CD14-positive monocyte (primary cell): ENCODE data around the gene TSPAN31. TPM values are rescaled to one million over a fixed set of nuclear protein-coding genes. Genes with fewer than 3 reads are reported as not detected.
A peak's percentile ranks its signal among the peaks of the same experiment; 100 is the strongest.

Experiments used
- DNase-seq, 3 donors: peaks; one replicate each; pipeline ENCODE4 v3.0.0-alpha.2; 2011 to 2022
- H2AFZ ChIP-seq: 2 replicates; pipeline ENCODE4 v1.6.0; 2012; ENCODE audit warnings: mild to moderate bottlenecking, low read depth, low read length, inconsistent platforms; ENCODE audit not compliant: insufficient read depth, poor library complexity, severe bottlenecking
- H3K27ac ChIP-seq, 2 donors: 1 replicate in 1 of 2; 2 replicates in 1 of 2; pipeline ENCODE4 v1.5.1; 2012 to 2013; ENCODE audit warnings: low read length in 2 of 2, control low read depth in 1 of 2, inconsistent platforms in 1 of 2, low read depth in 1 of 2, mild to moderate bottlenecking in 1 of 2
- H3K27me3 ChIP-seq, 2 donors: one replicate each; pipeline versions ENCODE4 v1.6.0 to v1.6.1; 2011 to 2013; ENCODE audit warnings: low read length in 2 of 2; ENCODE audit not compliant: control insufficient read depth in 2 of 2, insufficient read depth in 2 of 2
- H3K36me3 ChIP-seq, 2 donors: replicated peaks in 1 of 2; 1 replicate in 1 of 2; 2 replicates in 1 of 2; pipeline versions ENCODE4 v1.5.1 to v1.6.1; 2012 to 2013; ENCODE audit warnings: low read length in 2 of 2, control low read depth in 1 of 2, inconsistent platforms in 1 of 2, mild to moderate bottlenecking in 1 of 2; ENCODE audit not compliant: insufficient read depth in 2 of 2, control insufficient read depth in 1 of 2
- H3K4me1 ChIP-seq, 2 donors: 1 replicate in 1 of 2; 2 replicates in 1 of 2; pipeline versions ENCODE4 v1.5.1 to v1.6.1; 2012 to 2013; ENCODE audit warnings: low read length in 2 of 2, control low read depth in 1 of 2, inconsistent platforms in 1 of 2, mild to moderate bottlenecking in 1 of 2, moderate library complexity in 1 of 2; ENCODE audit not compliant: insufficient read depth in 2 of 2, control insufficient read depth in 1 of 2
- H3K4me2 ChIP-seq: replicated peaks from 2 replicates; pipeline ENCODE3; 2012; ENCODE audit warnings: low read length, moderate library complexity, mild to moderate bottlenecking; ENCODE audit not compliant: poor library complexity, severe bottlenecking; ENCODE audit errors: extremely low read depth
- H3K4me3 ChIP-seq, 3 experiments: fragments of 200-600 bp in 1 of 3; sonication (generic) in 1 of 3; replicated peaks in 1 of 3; 1 replicate in 2 of 3; 2 replicates in 1 of 3; pipeline ENCODE4 v1.5.1; 2011 to 2013; ENCODE audit warnings: low read length in 3 of 3, mild to moderate bottlenecking in 3 of 3, control low read depth in 2 of 3, low read depth in 2 of 3, inconsistent platforms in 1 of 3, moderate library complexity in 1 of 3
- H3K79me2 ChIP-seq: 2 replicates; pipeline ENCODE4 v1.6.0; 2012; ENCODE audit warnings: mild to moderate bottlenecking, control low read depth, inconsistent platforms, low read length, moderate library complexity; ENCODE audit not compliant: insufficient read depth
- H3K9ac ChIP-seq: 2 replicates; pipeline ENCODE4 v1.6.0; 2017; ENCODE audit warnings: low read length, mild to moderate bottlenecking; ENCODE audit not compliant: insufficient read depth, poor library complexity, severe bottlenecking
- H3K9me3 ChIP-seq, 2 donors: replicated peaks in 1 of 2; 1 replicate in 1 of 2; 2 replicates in 1 of 2; pipeline versions ENCODE4 v1.5.1 to v1.6.1; 2012 to 2013; ENCODE audit warnings: low read length in 2 of 2, control low read depth in 1 of 2; ENCODE audit not compliant: control insufficient read depth in 1 of 2, insufficient read depth in 1 of 2
- H4K20me1 ChIP-seq: 2 replicates; pipeline ENCODE4 v1.6.0; 2012; ENCODE audit warnings: mild to moderate bottlenecking, low read length, control low read depth, moderate library complexity; ENCODE audit not compliant: insufficient read depth
- H3K27ac Mint-ChIP-seq, 7 donors: one replicate each; pipeline ENCODE4 v1.8.0; 2020; ENCODE audit warnings: mild to moderate bottlenecking in 7 of 7, mixed read lengths in 7 of 7, moderate library complexity in 6 of 7, inconsistent platforms in 2 of 7
- H3K27me3 Mint-ChIP-seq, 3 donors: one replicate each; pipeline ENCODE4 v1.8.0; 2021 to 2022; ENCODE audit warnings: low read depth in 3 of 3, mild to moderate bottlenecking in 3 of 3, mixed read lengths in 3 of 3, moderate library complexity in 3 of 3, inconsistent platforms in 1 of 3
- H3K36me3 Mint-ChIP-seq, 2 donors: one replicate each; pipeline ENCODE4 v1.8.0; 2020; ENCODE audit warnings: mixed read lengths in 2 of 2, inconsistent platforms in 1 of 2, mild to moderate bottlenecking in 1 of 2
- H3K4me1 Mint-ChIP-seq: one replicate; pipeline ENCODE4 v1.8.0; 2020; ENCODE audit warnings: mild to moderate bottlenecking, mixed read lengths
- H3K4me3 Mint-ChIP-seq, 2 donors: one replicate each; pipeline ENCODE4 v1.8.0; 2020; ENCODE audit warnings: mild to moderate bottlenecking in 2 of 2, mixed read lengths in 2 of 2, moderate library complexity in 1 of 2
- H3K9me3 Mint-ChIP-seq, 7 donors: one replicate each; pipeline ENCODE4 v1.8.0; 2020 to 2022; ENCODE audit warnings: mixed read lengths in 7 of 7, mild to moderate bottlenecking in 6 of 7, moderate library complexity in 6 of 7, inconsistent platforms in 2 of 7
- CTCF ChIP-seq: fragments of 200-600 bp; IDR thresholded peaks from one replicate; pipeline ENCODE4 v1.8.0; 2022; ENCODE audit warnings: antibody characterized with exemption, mild to moderate bottlenecking
- WGBS: methylation state at CpG from one replicate; pipeline ENCODE4 v1.1.5; 2013; ENCODE audit warnings: missing lambda C conversion rate; ENCODE audit not compliant: insufficient coverage; 5-methylcytosine and 5-hydroxymethylcytosine counted together
- intact Hi-C, 2 donors: fragments of 100-400 bp; cut with micrococcal nuclease; formaldehyde crosslinking; loops; one replicate each; pipeline versions ENCODE4 v1.15.0 to v1.15.1; 2023
- polyA minus RNA-seq: library from RNA; depleted of rRNA, polyadenylated mRNA; stranded (reverse); fragments of >200 nt; gene quantifications from 2 replicates; pipeline ENCODE4 v1.2.3, GENCODE V29; 2012
- polyA plus RNA-seq, 3 donors: library from polyadenylated mRNA; depleted of rRNA in 1 of 3; unstranded in 2 of 3; stranded (reverse) in 1 of 3; fragments of 300-500 nt in 2 of 3; fragments of >200 nt in 1 of 3; fragmentation: Illumina TruSeq in 2 of 3; gene quantifications; 1 replicate in 2 of 3; 2 replicates in 1 of 3; pipeline ENCODE4 v1.2.3, GENCODE V29; 2012 to 2021
- total RNA-seq, 12 experiments: library from RNA in 1 of 12; stranded (reverse) in 1 of 12; fragments of 120-200 nt in 1 of 12; gene quantifications; one replicate each; pipeline ENCODE4 v1.2.4 and lab custom pipeline; 2013 to 2026; ENCODE audit warnings: mixed read lengths in 6 of 12, inconsistent platforms in 1 of 12

The TSPAN31 gene
- 25.8 TPM for total RNA-seq (2013)
- 10 to 100 TPM; 20.6 to 48.1 (median 43.0) TPM for polyA plus RNA-seq
- 10.8 and 12.6 TPM in 2 replicates for polyA minus RNA-seq
- 4.6 to 17.9 (median 13.2) reads per million in 11 experiments for total RNA-seq (lab: John Stamatoyannopoulos, UW)

- Mint-ChIP-seq H3K36me3 (peaks cover 17 to 33% of the 10 kb centered on the region in 2 donors), H3K4me1 (peaks cover 44% of the 10 kb centered on the region), H3K4me3 (peak within 1 kb of the TSS; percentile 89 to 93), H3K27ac (peak within 1 kb of the TSS; percentile 92 to 98 (median 96)), H3K9me3 (no peaks in the 10 kb centered on the region), H3K27me3 (peaks cover 0 to 1% (median 0%) of the 10 kb centered on the region in 3 donors)
- Histone ChIP-seq H3K4me3 (peak within 1 kb of the TSS; percentile 69 to 84 (median 81)), H2AFZ (peak within 1 kb of the TSS; percentile 79), H3K27me3 (no peaks in the 10 kb centered on the region), H3K4me2 (peak within 1 kb of the TSS; percentile 86), H4K20me1 (no peaks in the 10 kb centered on the region), H3K36me3 (peaks cover 14 to 33% of the 10 kb centered on the region in 2 donors), H3K9me3 (no peaks in the 10 kb centered on the region), H3K4me1 (peaks cover 40 to 45% of the 10 kb centered on the region in 2 donors), H3K79me2 (peaks cover 15% of the 10 kb centered on the region), H3K9ac (peak within 1 kb of the TSS; percentile 83), H3K27ac (peak within 1 kb of the TSS; percentile 78 to 89)
- peak; percentile 96 to 97 (median 97) for DNase-seq
- WGBS, result 0% methylated on average over 21 of the region's 29 CpGs
- no peak for TF ChIP-seq CTCF
- intact Hi-C loops, result loop anchor here in 1 of 2 donors (5.0 to 10.0 kb wide), 2 partner anchors 53 to 190 kb away; partner anchors contain the start of gene OS9
Measured at GRCh38 chr12:57744777-57745484, at the start of gene TSPAN31. Gene TSPAN31, plus strand, starts transcription at chr12:57745039. Its CDS starts 116 bp downstream, at chr12:57745155.

GRCh38 chr12:57695770-57696432 lies 48.9 kb upstream of the TSPAN31 start:
- peaks cover 44% of the 10 kb centered on the region for H4K20me1 ChIP-seq
- H3K27ac ChIP-seq, result no peak overlapping the region
- no peaks in the 10 kb centered on the region for H3K27me3 ChIP-seq
- no peak overlapping the region for H2AFZ ChIP-seq
- DNase-seq, result no peak
- no peaks in the 10 kb centered on the region for H3K9me3 ChIP-seq
- Mint-ChIP-seq H3K27me3 (peaks cover 0 to 6% (median 4%) of the 10 kb centered on the region in 3 donors), H3K9me3 (peaks cover 0 to 3% (median 3%) of the 10 kb centered on the region in 7 donors), H3K4me1 (peaks cover 2% of the 10 kb centered on the region), H3K36me3 (peaks cover 49 to 56% of the 10 kb centered on the region in 2 donors), H3K27ac (peak overlapping the region in 1 of 7 donors; percentile 58), H3K4me3 (no peak overlapping the region)
- peaks cover 34 to 60% of the 10 kb centered on the region in 2 donors for H3K36me3 ChIP-seq
- no peak for TF ChIP-seq CTCF
- intact Hi-C loops, result loop anchor here in 1 of 2 donors (10.0 kb wide), 1 partner anchor 111 kb away; no protein-coding TSS in a partner anchor
- H3K9ac ChIP-seq, result no peak overlapping the region
- WGBS, result 100% methylated on average over 1 of the region's 11 CpGs
- H3K4me1 ChIP-seq, result peaks cover 13 to 18% of the 10 kb centered on the region in 2 donors
- no peak overlapping the region for H3K4me2 ChIP-seq
- H3K4me3 ChIP-seq, result no peak overlapping the region
- peaks cover 24% of the 10 kb centered on the region for H3K79me2 ChIP-seq
